Esophagus mucosa (tissue), 1 donor: ENCODE measurements around the gene FGG. TPM values are rescaled to one million over a fixed set of nuclear protein-coding genes. Genes with fewer than 3 reads are reported as not detected.

Experiments
- ATAC-seq: fragments of 200-7000 bp; cut with Tn5 transposase; one replicate; pipeline ENCODE4 v1.9.1; 2020
- total RNA-seq: library from RNA; stranded (reverse); gene quantifications from one replicate; pipeline ENCODE4 v1.2.4, GENCODE V29; 2023
- donor health status: DM: yes; HTN: yes; CAD: no.

The FGG gene
- total RNA-seq, 1 donor from 2014 or later = 0.64 TPM

DNA sequence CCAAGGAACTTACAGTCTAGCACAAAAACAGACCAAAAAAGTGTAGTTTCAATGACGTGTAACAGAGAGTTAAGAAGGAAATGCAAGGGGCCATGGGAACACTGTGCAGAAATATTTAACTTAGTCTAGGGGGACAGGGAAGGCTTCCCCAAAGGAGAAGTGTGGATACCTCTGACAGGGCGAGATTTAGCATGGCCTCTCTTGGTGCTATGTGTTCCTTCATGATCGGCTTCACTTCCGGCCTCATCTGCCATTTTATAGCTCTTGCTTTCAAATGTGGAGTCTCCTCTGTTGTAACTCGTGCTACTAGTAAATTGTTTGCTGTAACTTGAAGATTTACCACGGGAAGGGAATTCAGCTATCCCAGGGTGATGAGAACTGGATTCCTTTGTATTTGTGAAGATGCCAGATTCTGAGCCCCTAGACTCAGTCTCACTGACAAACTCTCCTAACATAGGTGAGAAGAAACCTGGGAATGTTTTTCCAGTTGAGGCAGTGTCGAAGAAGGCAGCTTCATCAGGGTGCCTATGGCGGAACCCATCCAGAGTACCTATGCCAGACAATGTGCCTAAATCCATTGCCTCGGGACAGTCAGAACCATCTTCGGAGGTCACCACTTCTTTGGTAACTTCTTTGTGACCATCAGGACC lies 27.0 kb downstream of the FGG start:
- no peak for ATAC-seq

DNA sequence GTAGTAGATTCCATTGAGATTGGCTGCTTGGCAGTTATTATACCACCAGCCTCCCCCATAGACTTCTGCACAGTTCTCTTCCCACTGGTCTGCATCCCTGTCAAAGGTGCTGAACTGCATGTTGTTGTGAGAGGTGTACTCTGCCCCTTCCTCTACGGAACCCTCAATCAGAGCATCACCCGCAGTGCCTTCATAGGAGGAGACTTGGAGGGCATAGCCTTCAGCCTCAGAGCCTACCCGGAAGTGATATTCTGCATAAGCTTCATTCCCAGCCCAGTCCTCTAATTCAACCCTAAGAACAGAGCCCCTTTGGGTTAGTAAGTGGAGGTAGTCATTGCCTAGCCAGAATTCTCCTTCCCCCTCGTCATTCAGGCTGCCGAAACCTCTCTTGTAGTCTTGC lies 28.2 kb downstream of the FGG start:
- ATAC-seq = no peak

DNA sequence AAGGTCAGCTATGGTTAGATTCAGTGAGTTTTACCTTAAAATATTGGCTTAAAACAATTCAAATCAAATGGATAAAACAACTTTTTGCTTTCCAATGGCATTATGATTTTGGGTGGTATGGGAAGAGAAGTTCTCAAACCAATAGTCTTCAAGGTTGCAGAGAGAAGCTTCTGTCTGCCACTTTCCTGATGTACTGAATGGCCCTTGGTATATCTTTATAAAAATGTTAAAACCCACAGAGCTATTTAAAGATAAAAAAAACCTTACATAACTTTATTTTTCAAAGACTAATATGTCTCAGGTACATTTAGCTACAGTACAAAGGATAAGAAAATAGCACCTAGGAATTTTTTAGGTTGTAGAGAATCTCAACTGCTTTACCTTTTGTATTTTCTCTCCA lies 28.8 kb downstream of the FGG start:
- no peak for ATAC-seq

DNA sequence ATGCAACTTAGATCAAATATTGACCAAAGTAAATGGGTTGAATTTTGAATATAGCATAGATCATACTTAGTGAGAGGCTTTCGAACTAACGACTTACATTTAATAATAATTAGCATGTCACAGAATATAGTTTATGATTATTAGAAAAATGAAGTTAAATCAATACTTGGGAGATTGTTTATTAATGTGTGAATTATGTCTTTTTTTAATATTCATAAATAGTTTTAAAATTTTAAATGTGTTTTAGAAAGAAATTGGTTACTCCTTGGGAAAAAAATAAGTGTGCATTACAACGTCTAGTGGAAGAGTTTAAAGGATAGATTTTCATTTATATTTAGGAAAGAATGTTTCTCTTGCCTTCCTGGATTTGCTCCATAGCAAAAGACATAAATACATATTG lies 29.2 kb downstream of the FGG start:
- ATAC-seq = no peak

DNA sequence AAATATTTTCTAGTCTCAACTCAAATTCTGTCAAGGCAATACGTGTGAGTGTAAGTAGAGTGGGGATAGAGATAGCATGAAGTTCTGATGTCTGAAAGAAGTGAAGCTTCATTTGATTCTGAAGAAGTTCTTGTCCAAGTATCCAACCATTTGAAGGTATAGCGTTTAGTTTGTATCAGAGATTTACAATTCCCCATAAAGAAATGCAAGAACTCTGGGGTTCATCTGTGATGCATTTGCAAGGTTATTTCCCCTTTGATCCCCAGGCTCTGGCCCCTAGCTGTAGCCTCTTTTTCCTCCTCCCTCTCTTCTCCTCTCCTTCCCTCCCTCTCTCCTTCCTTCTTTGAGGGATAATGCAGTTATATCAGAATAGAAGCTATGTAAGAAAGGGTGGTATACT lies 29.7 kb downstream of the FGG start:
- ATAC-seq = no peak

DNA sequence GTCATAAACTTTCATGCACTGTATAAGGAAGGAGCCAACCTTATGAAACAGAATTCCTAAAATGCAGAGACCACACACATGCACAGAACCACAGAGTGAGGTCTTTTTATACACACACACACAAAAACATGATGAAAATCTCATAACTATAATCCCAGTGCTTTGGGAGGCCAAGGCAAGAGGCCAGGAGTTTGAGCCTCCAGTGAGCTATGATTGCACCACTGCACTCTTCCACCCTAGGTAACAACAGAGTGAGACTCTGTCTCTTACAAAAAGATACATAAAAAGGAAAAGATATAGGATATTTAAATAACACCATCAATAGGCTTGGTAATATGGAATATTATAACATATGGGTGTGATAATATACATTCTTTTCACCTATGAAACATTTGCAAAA lies 32.5 kb downstream of the FGG start:
- ATAC-seq = no peak

DNA sequence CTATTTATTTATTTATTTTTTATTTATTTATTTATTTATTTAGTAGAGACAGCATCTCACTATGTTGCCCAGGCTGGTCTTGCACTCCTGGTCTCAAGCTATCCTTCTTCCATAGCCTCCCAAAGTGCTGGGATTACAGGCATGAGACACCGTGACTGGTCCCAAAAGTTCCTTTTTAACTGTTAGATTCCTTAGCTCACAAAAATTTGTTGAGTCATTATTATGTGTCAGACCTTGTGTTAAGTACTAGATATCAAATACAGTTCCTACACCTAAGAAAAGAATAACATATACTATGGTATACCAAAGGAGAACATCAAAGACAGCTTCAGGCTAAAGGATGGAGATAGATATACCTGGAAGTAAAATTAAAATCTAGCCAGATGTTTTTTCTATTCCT lies 33.5 kb downstream of the FGG start:
- no peak for ATAC-seq

DNA sequence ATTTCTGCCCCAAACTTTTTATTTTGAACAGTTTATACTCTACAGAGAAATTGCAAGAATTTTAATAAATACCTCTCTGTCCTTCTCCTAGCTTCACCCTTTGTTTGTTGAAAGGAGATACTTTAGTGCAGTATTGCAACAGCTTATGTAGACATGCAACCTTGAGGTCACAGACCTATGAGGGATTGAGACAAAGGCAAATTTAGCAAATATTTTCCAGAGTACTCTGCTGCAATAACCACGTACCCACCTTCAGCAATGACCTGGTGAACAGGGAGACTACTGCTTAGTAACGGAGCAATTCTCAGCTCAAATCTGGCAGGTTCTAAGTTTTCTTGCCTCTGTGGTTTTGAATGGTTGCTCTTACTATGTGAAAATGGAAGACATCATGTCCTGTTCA lies 35.1 kb downstream of the FGG start:
- ATAC-seq = no peak

DNA sequence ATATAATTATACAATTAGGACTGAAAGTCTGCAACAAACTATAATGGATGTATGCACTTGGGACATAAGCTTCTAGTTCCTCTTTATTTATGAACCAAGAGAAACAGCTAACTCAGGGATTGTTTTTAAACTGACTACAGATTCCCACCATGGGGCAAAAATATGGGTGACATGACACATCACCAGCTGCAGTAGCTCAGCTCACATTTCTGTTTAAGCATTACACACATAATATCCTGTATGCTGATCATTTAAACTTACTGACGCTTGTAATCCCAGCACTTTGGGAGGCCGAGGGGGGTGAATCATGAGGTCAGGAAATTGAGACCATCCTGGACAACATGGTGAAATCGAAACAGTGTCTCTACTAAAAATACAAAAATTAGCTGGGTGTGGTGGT lies 38.1 kb downstream of the FGG start:
- ATAC-seq = no peak

DNA sequence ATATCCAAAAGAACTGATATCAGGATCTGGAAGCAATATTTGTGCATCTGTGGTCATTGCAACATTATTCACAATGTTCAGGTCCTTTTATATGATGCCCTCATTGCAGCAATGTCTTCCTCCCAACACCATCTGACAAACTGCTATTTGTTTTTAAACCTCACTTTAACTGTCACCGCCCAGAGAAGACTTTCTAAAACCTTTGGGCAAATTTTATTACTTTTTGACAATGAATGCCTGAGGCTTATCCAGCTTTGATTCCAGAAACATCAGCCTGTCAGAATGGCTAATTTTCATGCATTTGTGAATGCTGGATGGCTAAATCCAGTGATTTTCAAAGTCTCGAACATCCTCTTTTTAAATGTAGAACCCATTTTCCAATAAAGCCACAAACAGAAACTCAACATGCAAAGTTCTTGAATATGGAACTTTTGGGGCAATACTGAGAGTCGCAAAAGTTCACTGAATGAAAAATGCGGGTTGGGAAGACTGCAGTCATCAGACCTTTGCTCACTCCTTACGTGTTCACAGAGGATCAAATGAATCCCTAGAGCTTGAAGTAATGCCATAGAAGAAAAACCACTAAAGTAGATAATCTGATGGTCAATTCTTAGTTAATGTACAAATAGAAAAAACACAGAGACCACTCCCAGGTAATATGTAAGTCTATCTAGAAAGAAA lies 39.1 kb downstream of the FGG start:
- no peak for ATAC-seq

DNA sequence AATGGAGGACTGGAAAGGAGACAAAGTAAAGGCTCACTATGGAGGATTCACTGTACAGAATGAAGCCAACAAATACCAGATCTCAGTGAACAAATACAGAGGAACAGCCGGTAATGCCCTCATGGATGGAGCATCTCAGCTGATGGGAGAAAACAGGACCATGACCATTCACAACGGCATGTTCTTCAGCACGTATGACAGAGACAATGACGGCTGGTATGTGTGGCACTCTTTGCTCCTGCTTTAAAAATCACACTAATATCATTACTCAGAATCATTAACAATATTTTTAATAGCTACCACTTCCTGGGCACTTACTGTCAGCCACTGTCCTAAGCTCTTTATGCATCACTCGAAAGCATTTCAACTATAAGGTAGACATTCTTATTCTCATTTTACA lies 42.9 kb downstream of the FGG start:
- ATAC-seq = no peak

DNA sequence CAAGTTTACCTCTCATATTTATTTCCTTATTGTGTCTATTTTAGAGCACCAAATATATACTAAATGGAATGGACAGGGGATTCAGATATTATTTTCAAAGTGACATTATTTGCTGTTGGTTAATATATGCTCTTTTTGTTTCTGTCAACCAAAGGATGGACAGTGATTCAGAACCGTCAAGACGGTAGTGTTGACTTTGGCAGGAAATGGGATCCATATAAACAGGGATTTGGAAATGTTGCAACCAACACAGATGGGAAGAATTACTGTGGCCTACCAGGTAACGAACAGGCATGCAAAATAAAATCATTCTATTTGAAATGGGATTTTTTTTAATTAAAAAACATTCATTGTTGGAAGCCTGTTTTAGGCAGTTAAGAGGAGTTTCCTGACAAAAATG lies 43.4 kb downstream of the FGG start:
- no peak for ATAC-seq

DNA sequence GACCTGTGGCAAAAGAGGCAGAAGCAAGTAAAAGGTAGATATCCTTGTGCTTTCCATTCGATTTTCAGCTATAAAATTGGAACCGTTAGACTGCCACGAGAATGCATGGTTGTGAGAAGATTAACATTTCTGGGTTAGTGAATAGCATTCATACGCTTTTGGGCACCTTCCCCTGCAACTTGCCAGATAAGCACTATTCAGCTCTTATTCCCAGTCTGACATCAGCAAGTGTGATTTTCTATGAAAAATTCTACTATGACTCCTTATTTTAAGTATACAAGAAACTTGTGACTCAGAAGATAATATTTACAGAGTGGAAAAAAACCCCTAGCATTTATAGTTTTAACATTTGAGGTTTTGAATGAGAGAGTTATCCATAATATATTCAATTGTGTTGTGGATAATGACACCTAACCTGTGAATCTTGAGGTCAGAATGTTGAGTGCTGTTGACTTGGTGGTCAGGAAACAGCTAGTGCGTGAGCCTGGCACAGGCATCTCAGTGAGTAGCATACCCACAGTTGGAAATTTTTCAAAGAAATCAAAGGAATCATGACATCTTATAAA lies 45.7 kb downstream of the FGG start:
- no peak for ATAC-seq

DNA sequence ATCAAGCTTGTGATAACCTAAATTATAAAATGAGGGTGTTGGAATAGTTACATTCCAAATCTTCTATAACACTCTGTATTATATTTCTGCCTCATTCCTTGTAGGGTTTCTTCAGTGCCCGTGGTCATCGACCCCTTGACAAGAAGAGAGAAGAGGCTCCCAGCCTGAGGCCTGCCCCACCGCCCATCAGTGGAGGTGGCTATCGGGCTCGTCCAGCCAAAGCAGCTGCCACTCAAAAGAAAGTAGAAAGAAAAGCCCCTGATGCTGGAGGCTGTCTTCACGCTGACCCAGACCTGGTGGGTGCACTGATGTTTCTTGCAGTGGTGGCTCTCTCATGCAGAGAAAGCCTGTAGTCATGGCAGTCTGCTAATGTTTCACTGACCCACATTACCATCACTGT lies 46.8 kb downstream of the FGG start:
- ATAC-seq = no peak

DNA sequence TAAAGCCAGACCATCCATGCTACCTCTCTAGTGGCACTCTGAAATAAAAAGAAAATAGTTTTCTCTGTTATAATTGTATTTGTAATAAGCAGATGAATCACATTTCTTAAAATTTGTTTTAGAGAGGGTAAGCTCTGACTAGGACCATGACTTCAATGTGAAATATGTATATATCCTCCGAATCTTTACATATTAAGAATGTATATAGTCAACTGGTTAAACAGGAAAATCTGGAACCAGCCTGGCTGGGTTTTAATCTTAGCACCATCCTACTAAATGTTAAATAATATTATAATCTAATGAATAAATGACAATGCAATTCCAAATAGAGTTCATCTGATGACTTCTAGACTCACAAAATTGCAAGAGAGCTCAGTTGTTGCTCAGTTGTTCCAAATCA lies 48.1 kb downstream of the FGG start:
- ATAC-seq = peak; percentile 79

DNA sequence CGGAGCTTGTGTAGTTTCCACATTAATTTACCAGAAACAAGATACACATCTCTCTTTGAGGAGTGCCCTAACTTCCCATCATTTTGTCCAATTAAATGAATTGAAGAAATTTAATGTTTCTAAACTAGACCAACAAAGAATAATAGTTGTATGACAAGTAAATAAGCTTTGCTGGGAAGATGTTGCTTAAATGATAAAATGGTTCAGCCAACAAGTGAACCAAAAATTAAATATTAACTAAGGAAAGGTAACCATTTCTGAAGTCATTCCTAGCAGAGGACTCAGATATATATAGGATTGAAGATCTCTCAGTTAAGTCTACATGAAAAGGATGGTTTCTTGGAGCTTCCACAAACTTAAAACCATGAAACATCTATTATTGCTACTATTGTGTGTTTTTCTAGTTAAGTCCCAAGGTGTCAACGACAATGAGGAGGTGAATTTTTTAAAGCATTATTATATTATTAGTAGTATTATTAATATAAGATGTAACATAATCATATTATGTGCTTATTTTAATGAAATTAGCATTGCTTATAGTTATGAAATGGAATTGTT lies 49.7 kb downstream of the FGG start, which contains the start of gene FGB:
Gene FGB, plus strand, starts transcription at position 315 of the 558 bp plus-strand sequence. Its CDS starts 8 bp downstream, at position 323.
- no peak for ATAC-seq

DNA sequence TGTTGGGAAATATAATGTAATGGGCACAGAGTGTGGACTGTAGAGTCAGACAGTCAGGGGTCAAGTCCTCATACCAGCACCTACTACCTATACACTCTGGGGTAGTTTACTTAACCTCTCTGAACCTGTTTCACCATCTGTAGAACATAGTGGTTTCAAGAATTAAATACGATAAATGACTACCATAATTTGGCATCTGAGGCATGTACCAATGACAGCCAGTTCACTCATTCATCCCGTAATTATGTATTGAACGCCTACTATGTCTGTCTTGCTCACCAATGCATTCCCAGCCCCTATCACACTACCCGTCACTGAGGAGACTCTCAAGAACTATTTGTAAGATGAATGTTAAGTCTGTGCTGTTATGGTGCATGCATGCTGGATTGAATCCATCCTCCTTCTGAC lies 51.6 kb downstream of the FGG start:
- no peak for ATAC-seq

DNA sequence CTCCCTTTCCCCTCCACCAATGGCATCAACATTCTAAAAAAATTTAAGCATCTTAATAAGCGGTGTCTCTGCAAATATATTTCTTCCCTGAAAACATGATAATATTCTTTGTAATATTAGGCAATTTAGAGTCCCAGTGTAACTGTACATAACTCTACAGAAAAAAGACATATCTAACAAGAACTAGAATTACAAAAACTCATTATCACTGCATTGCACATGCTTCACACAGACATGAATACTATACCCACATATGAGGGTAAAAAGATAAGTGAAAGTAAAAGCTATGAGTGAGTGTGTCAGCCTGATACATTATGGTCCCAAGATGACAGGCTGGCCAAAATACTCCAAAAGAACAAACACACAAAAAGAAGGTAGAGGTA lies 52.0 kb downstream of the FGG start:
- no peak for ATAC-seq

DNA sequence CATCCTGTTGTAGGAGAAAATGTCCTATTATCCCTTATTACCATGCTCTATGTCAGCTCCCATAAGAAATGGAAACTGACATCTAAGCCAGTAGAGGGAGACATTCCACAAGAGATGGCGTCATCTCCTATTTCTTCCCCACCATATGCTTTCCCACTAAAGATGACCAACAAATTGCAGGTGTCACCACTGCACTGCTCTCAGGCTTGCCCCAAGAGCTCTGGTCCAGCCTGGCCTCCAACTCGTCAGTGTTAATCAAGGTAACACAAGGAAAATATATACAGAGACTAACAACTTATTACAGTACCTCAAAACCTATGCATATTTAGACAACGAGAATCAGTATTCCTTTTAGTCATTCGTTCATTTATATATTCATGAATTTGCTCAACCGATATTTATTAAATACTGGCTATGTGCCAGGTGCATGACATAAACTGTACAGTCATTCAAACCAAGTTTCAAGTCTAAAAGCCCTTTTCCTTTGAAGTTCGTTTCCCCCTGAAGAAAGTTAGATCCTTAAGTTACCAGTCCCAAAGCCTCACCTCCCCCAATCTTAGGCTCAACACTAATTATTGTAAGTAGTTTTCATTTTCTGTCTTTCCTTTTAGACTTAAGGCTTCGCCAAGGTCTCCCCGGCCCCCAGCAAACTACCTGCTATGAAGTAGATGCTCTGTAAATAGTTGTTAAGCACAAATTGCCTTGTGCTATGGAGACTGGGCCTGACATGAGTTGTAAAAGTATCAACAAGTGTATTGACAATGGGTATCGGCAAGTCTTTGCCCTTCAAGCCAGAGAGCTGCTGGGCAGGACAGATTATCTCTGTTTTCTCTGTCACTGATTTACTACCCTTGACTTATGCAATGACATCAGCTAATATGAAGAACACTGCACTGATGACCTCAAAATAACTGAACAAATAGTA lies 52.7 kb downstream of the FGG start:
- ATAC-seq = peak; percentile 73

DNA sequence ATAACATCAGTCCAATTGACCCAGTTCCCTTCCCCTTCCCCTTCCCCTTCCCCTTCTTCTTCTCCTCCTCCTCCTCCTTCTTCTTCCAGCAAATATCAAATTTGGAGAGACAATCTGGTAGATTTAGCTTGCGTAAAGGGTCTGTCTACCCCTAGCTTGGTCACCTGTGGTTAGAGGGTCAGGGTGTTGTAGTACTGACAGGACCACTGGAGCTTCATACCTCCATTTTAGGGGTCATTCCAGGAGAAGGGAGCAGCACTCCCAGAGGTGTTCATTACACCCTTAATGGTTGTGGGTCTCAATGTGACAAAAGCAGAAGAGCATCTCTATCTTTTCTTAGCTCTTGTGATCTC lies 53.3 kb downstream of the FGG start:
- peak; percentile 15 for ATAC-seq
